Activated CD4-positive, alpha-beta T cell treated with anti-CD3 and anti-CD28 coated beads, Interleukin-2, amount 10 ng/mL, durations not matched to agents 24 days and 14 days (primary cell): ENCODE results near the gene PHETA1. TPM values are rescaled to one million over a fixed set of nuclear protein-coding genes. Genes with fewer than 3 reads are reported as not detected.

Source experiments
- DNase-seq: peaks from one replicate; pipeline ENCODE4 v3.0.0; 2022
- H3K27ac Mint-ChIP-seq: one replicate; pipeline ENCODE4 v1.8.0; 2022; ENCODE audit warnings: mild to moderate bottlenecking, mixed read lengths
- H3K27me3 Mint-ChIP-seq: one replicate; pipeline ENCODE4 v1.8.0; 2022; ENCODE audit warnings: mixed read lengths
- H3K36me3 Mint-ChIP-seq: one replicate; pipeline ENCODE4 v1.8.0; 2022; ENCODE audit warnings: low read depth, mild to moderate bottlenecking, mixed read lengths
- H3K4me1 Mint-ChIP-seq: one replicate; pipeline ENCODE4 v1.8.0; 2021; ENCODE audit warnings: mixed read lengths
- H3K4me3 Mint-ChIP-seq: one replicate; pipeline ENCODE4 v1.8.0; 2022; ENCODE audit warnings: mild to moderate bottlenecking, moderate library complexity, mixed read lengths
- H3K9me3 Mint-ChIP-seq: one replicate; pipeline ENCODE4 v1.8.0; 2021; ENCODE audit warnings: mixed read lengths
- intact Hi-C: fragments of 100-400 bp; cut with micrococcal nuclease; formaldehyde crosslinking; loops from one replicate; pipeline ENCODE4 v1.15.1; 2023
- total RNA-seq: library from RNA; stranded (reverse); gene quantifications from 2 replicates; pipeline ENCODE4 v1.2.3, GENCODE V29; 2022

PHETA1 gene
- total RNA-seq, 1 donor from 2014 or later = 3.0 TPM

DNA sequence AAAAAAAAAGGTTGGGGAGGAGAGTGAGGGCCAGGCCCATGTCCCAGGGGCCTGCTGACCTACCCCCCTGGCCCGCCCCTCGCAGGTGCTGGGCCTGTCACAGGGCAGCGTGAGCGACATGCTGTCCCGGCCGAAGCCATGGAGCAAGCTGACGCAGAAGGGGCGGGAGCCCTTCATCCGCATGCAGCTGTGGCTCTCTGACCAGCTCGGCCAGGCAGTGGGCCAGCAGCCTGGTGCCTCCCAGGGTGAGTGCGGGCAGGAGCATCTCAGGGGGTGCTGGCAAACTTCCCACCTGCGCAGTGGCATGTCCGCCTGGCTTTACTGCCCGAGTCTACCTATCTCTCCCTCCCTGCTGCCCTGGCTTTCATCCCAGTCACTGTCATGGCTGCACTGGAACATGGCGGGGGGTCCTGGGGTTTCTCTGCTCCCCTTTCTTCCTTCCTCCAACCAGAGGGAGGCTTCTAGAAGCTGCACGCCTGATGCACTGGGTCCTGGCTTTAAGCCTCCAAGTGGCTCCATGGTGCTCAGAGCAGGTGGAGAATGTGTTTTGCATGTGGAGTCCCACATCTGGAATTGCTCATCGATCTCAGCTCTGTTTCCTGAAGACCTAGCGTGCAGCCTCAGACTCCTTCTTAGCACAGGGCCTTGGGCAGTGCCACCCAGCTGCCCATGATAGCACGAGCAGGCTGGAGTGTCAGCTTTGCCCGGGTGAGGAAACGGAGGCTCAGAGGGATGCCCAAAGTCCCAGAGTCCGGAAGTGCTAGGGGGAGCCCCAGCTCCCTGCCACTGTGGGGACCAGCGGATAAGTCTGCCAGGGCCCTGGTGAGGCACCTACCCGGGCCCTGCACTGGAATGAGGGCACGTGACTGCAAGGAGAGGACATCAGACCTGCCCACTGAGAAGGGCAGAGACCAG is 46.3 kb downstream of the PHETA1 start:
- no peaks in the 10 kb centered on the region for H3K27me3 Mint-ChIP-seq
- no peaks in the 10 kb centered on the region for H3K9me3 Mint-ChIP-seq
- H3K4me1 Mint-ChIP-seq = no peaks in the 10 kb centered on the region
- intact Hi-C loops = no loop called here
- no peaks in the 10 kb centered on the region for H3K36me3 Mint-ChIP-seq
- H3K4me3 Mint-ChIP-seq = no peak overlapping the region
- no peak overlapping the region for H3K27ac Mint-ChIP-seq
- DNase-seq = no peak

DNA sequence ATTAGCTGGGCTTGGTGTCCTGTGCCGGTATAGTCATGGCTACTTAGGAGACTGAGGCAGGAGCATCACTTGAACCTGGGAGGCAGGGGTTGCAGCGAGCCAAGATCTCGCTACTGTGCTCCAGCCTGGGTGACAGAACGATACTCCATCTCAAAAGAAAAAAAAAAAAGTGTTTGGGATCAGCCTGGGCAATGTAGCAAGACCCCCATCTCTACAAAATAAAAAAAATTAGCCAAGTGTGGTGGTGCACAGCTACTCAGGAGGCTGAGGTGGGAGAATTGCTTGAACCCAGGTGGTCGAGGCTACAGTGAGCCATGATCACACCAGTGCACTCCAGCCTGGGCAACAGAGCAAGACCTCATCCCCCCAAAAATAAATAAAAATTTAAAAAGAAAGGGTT is 47.6 kb downstream of the PHETA1 start:
- no peaks in the 10 kb centered on the region for H3K4me1 Mint-ChIP-seq
- DNase-seq = no peak
- no peak overlapping the region for H3K4me3 Mint-ChIP-seq
- peaks cover 1% of the 10 kb centered on the region for H3K27me3 Mint-ChIP-seq
- no peaks in the 10 kb centered on the region for H3K9me3 Mint-ChIP-seq
- H3K27ac Mint-ChIP-seq = no peak overlapping the region
- H3K36me3 Mint-ChIP-seq = no peaks in the 10 kb centered on the region
- intact Hi-C loops = no loop called here

DNA sequence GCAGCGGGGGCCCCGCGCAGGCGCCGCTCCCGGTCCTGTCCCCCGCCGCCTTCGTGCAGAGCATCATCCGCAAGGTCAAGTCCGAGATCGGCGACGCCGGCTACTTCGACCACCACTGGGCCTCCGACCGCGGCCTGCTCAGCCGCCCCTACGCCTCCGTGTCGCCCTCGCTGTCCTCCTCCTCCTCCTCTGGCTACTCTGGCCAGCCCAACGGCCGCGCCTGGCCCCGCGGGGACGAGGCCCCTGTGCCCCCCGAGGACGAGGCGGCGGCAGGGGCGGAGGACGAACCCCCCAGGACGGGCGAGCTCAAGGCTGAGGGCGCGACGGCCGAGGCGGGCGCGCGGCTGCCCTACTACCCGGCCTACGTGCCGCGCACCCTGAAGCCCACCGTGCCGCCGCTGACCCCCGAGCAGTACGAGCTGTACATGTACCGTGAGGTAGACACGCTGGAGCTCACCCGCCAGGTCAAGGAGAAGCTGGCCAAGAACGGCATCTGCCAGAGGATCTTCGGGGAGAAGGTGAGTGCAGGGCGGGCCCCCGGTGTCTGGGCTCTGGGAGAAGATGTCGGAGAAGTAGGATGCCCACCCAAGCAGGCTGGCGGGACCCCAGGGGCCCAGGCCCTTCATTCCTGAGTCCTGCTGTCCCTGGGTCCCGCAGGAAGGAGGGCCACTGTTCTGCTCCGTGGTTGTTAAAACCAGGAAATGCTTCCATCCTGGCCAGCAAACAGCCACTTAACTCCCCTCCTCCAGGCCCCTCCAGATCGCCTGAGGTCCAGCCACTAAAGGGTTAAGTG is 48.4 kb downstream of the PHETA1 start:
- Mint-ChIP-seq H3K27me3 (peaks cover 1% of the 10 kb centered on the region), H3K9me3 (no peaks in the 10 kb centered on the region), H3K4me3 (no peak overlapping the region), H3K27ac (no peak overlapping the region), H3K36me3 (no peaks in the 10 kb centered on the region), H3K4me1 (no peaks in the 10 kb centered on the region)
- no peak for DNase-seq
- intact Hi-C loops = no loop called here

DNA sequence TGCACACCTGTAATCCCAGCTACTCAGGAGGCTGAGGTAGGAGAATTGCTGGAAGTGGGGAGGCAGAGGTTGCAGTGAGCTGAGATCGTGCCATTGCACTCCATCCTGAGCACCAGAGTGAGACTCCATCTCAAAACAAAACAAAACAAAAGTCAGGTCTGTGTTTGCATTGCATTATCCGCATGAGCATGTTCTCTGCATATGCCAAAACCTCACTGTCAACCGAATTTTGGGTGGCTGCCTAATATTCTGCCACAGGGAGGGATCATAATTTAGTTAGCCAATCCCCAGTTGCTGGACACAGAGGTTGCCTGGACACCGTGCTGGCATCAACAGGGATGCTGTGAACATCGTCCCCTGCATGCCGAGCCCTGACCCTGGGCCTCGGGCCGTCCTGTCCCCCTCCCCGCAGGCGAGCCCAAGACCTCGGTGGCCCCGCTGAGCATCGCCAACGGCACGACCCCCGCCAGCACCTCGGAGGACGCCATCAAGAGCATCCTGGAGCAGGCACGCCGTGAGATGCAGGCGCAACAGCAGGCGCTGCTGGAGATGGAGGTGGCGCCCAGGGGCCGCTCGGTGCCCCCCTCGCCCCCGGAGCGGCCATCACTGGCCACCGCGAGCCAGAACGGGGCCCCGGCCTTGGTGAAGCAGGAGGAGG is 49.2 kb downstream of the PHETA1 start:
- no peak for DNase-seq
- H3K4me1 Mint-ChIP-seq = no peaks in the 10 kb centered on the region
- H3K27me3 Mint-ChIP-seq = peaks cover 4% of the 10 kb centered on the region
- no peaks in the 10 kb centered on the region for H3K36me3 Mint-ChIP-seq
- no peak overlapping the region for H3K27ac Mint-ChIP-seq
- H3K4me3 Mint-ChIP-seq = no peak overlapping the region
- intact Hi-C loops = no loop called here
- no peaks in the 10 kb centered on the region for H3K9me3 Mint-ChIP-seq

DNA sequence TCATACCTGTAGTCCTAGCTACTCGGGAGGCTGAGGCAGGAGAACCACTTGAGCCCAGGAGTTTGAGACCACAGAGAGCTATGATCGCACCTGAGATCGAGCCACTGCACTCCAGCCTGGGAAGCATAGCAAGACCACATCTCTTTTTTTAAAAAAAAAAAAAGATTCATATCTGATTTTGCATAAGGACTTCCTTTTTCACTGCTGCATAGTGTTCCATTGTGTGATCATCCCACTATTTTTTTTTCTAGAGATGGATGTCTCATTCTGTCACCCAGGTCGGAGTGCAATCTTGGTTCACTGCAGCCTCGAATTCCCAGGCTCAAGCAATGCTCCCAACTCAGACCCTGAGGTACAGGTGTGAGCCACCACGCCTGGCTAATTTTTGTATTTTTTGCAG is 50.4 kb downstream of the PHETA1 start:
- Mint-ChIP-seq H3K27me3 (peaks cover 6% of the 10 kb centered on the region), H3K36me3 (no peaks in the 10 kb centered on the region), H3K4me3 (no peak overlapping the region), H3K9me3 (no peaks in the 10 kb centered on the region), H3K4me1 (peaks cover 4% of the 10 kb centered on the region), H3K27ac (no peak overlapping the region)
- DNase-seq = no peak
- intact Hi-C loops = no loop called here

DNA sequence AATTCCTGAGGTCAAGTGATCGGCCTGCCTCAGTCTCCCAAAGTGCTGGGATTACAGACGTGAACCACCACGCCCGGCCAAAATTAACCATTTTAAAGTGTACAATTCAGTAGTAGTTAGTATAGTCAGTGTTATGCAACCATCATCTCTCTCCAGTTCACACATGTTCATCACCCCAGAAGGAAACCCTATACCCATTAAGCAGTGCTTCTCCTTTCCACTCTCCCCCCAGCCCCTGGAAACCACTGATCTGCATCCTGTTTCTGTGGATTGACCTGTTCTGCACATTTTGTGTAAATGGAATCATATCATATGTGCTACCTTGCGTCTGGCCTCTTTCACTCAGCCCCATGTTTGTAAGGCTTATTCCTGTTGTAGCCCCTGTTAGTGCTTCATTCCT is 52.2 kb downstream of the PHETA1 start:
- peaks cover 6% of the 10 kb centered on the region for H3K27me3 Mint-ChIP-seq
- no peak overlapping the region for H3K27ac Mint-ChIP-seq
- intact Hi-C loops = no loop called here
- peaks cover 4% of the 10 kb centered on the region for H3K4me1 Mint-ChIP-seq
- no peaks in the 10 kb centered on the region for H3K9me3 Mint-ChIP-seq
- H3K4me3 Mint-ChIP-seq = no peak overlapping the region
- no peak for DNase-seq
- H3K36me3 Mint-ChIP-seq = no peaks in the 10 kb centered on the region

DNA sequence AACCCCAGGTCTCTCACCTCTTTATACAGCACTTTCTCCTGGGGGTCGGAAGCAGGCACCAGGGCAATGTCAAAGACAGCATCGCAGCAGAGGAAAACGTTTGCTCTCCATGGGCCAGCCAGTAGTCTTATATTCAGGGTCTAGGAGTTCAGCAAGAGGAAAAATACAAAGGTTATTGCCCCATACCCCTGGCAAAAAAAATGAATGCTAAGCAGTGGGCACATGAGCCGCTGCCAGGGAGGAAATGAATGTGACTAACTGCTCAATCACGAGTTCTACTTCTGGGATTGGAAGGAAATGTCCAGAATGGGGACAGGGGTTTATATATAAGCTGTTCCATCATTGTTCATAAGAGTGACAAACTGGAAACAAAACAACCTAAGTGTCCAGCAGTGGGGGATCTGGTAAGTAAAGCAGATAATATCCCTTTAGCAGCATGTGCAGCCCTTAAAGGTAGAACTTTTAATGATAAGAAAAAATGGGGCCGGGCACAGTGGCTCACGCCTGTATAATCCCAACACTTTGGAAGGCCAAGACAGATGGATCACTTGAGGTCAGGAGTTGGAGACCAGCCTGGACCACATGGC is 53.8 kb downstream of the PHETA1 start:
- intact Hi-C loops = loop anchor here (2.0 to 5.0 kb wide), 2 partner anchors 292 to 428 kb away; no protein-coding TSS in a partner anchor
- Mint-ChIP-seq H3K4me1 (peaks cover 4% of the 10 kb centered on the region), H3K4me3 (no peak overlapping the region), H3K36me3 (no peaks in the 10 kb centered on the region), H3K9me3 (no peaks in the 10 kb centered on the region), H3K27me3 (peaks cover 6% of the 10 kb centered on the region), H3K27ac (no peak overlapping the region)
- no peak for DNase-seq

DNA sequence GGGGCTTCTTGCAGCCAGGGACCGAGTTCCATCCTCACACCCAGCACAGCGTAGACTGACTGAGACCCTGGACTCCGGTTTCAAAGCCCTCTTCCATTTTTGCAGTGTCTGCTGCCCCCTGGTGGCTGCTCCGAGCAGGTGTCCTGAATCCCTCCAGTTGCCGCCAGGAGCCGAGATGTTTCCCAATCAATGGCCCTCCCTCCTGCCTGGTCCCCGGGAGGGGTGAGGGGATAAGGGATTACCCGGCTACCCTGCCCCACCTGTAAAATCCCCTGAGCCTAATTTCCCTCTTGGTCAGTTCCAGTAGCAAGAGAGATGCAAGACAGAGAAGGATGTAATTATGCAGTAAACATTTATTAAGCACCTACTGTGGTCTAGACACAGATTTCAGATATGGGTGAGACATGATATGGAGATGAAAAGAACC is 55.0 kb downstream of the PHETA1 start:
- peak; percentile 89 for DNase-seq
- no peak overlapping the region for H3K27ac Mint-ChIP-seq
- peaks cover 3% of the 10 kb centered on the region for H3K9me3 Mint-ChIP-seq
- no peaks in the 10 kb centered on the region for H3K36me3 Mint-ChIP-seq
- intact Hi-C loops = loop anchor here (1.0 to 5.0 kb wide), 3 partner anchors 291 to 427 kb away; no protein-coding TSS in a partner anchor
- peaks cover 6% of the 10 kb centered on the region for H3K27me3 Mint-ChIP-seq
- H3K4me3 Mint-ChIP-seq = no peak overlapping the region
- peaks cover 7% of the 10 kb centered on the region for H3K4me1 Mint-ChIP-seq

DNA sequence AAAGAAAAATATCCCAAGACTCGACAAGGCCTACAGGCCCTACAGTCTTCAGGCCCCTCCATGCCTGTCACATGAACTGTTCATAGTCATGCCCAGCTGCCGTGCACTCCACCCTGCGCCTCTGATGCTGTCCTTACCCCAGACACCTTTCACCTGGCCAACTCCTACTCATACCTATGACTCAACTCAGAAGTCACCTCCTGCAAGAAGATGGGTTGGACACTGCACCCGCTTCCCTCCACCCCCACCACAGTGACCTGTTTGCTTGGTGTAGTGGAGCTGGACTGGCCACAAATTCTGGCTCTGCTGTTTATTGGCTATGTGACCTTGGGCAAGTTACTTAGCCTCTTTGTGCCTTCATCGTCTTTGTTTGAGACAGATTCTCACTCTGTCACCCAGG is 56.2 kb downstream of the PHETA1 start:
- no peak overlapping the region for H3K27ac Mint-ChIP-seq
- peaks cover 3% of the 10 kb centered on the region for H3K9me3 Mint-ChIP-seq
- no peaks in the 10 kb centered on the region for H3K36me3 Mint-ChIP-seq
- no peak overlapping the region for H3K4me3 Mint-ChIP-seq
- intact Hi-C loops = loop anchor here (1.0 to 5.0 kb wide), 2 partner anchors 375 to 425 kb away; no protein-coding TSS in a partner anchor
- H3K4me1 Mint-ChIP-seq = peaks cover 7% of the 10 kb centered on the region
- no peak for DNase-seq
- H3K27me3 Mint-ChIP-seq = peaks cover 6% of the 10 kb centered on the region

DNA sequence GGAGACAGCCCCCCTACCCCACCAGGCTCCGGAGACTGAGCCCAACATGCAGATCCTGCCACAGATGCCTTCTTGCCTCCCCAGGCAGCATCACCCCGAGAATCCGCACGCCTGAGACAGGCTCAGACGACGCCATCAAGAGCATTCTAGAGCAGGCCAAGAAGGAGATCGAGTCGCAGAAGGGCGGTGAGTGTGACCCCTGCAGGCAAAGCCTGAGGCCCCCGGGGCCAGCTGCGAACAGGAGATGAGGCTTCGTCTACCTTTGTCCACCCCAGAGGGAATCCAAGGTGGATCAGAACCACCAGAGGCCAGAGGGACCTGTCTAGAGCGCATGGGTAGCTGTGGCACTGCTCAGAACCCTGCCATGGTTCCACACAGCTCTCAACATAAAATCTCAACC is 56.9 kb downstream of the PHETA1 start:
- H3K36me3 Mint-ChIP-seq = no peaks in the 10 kb centered on the region
- intact Hi-C loops = loop anchor here (5.0 kb wide), 1 partner anchor 425 kb away; no protein-coding TSS in a partner anchor
- H3K4me3 Mint-ChIP-seq = no peak overlapping the region
- peaks cover 3% of the 10 kb centered on the region for H3K9me3 Mint-ChIP-seq
- no peak overlapping the region for H3K27ac Mint-ChIP-seq
- peaks cover 7% of the 10 kb centered on the region for H3K4me1 Mint-ChIP-seq
- H3K27me3 Mint-ChIP-seq = peaks cover 6% of the 10 kb centered on the region
- no peak for DNase-seq

DNA sequence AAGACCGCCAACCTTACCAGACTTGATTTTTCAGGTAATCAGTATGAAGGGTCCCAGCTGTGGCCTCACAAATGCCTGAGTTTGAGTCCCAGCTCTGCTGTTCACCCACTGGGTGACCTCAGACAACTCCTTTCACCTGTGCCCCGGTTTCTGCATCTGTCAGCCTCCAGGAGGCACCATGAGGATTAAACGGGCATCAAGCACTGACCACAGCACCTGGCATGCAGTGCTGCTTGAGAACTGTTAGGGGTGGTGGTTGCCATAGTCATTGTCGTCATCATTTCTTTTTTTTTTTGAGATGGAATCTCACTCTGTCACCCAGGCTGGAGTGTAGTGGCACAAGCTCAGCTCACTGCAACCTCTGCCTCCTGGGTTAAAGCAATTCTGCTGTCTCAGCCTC is 57.9 kb downstream of the PHETA1 start:
- Mint-ChIP-seq H3K36me3 (no peaks in the 10 kb centered on the region), H3K27ac (no peak overlapping the region), H3K4me3 (no peak overlapping the region), H3K27me3 (peaks cover 4% of the 10 kb centered on the region), H3K9me3 (peaks cover 3% of the 10 kb centered on the region), H3K4me1 (peaks cover 7% of the 10 kb centered on the region)
- intact Hi-C loops = loop anchor here (5.0 kb wide), 1 partner anchor 424 kb away; no protein-coding TSS in a partner anchor
- no peak for DNase-seq
